ENCODE measurements around the gene C1RL. TPM values are rescaled to one million over a fixed set of nuclear protein-coding genes. Genes with fewer than 3 reads are reported as not detected.

C1RL gene
- total RNA-seq, 6 donors from 2014 or later = 55.9 to 224 (median 82.7) TPM

DNA sequence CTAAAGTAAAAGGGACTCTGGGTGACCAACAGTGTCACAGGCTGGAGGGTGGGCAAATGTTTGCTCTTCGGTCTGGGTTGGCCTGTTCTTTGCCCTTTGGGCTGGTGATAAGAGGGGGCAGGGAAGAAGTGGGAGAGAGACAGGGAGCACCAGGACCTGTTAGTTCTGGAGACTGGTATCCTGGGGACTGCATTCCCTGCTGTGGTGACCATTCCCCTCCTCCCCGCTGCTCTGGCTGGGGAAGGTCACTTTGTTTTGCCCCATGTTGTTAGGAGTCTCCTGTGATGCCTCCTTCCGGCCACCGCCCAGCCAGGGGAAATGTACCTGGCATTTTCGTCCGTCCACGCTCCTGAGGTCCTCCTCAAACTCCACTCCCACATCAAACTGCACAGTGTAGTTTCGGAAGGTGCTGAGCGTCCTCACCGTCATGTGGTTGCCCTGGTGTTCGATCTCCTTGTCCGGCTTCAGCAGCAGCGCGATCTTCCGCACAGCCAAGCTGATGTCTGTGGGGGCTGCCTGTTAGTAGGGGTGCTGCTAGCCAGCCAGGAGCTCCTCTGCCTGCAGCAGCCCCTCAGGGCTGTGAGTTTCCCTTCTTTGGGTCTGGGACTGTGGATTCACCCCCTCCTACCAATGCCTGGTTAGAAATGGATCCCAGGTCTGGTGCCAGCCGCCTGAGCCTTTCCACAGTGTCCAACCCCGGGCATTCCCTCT lies 19.1 kb upstream of the C1RL start:
- H3K27me3 ChIP-seq = peaks cover 0 to 3% (median 0%) of the 10 kb centered on the region in 4 donors
- peaks cover 21 to 28% (median 23%) of the 10 kb centered on the region in 4 donors for H3K4me1 ChIP-seq
- ATAC-seq (ENCODE audit: low FRiP score in 2 of 2) (no peak), DNase-seq (no peak)
- no peaks in the 10 kb centered on the region for H3K36me3 ChIP-seq
- WGBS, 2 donors = 81 to 84% methylated on average over 15 to 16 of the region's 17 CpGs
- TF ChIP-seq POLR2AphosphoS5 (IDR thresholded peaks at IDR 0.05) (no peak), EP300 (IDR thresholded peaks at IDR 0.05) (no peak), POLR2A (IDR thresholded peaks at IDR 0.05) (no peak), CTCF (IDR thresholded peaks at IDR 0.05) (no peak)
- H3K4me3 ChIP-seq = no peak overlapping the region
- no peak overlapping the region for H3K27ac ChIP-seq
- H3K9me3 ChIP-seq = no peaks in the 10 kb centered on the region

DNA sequence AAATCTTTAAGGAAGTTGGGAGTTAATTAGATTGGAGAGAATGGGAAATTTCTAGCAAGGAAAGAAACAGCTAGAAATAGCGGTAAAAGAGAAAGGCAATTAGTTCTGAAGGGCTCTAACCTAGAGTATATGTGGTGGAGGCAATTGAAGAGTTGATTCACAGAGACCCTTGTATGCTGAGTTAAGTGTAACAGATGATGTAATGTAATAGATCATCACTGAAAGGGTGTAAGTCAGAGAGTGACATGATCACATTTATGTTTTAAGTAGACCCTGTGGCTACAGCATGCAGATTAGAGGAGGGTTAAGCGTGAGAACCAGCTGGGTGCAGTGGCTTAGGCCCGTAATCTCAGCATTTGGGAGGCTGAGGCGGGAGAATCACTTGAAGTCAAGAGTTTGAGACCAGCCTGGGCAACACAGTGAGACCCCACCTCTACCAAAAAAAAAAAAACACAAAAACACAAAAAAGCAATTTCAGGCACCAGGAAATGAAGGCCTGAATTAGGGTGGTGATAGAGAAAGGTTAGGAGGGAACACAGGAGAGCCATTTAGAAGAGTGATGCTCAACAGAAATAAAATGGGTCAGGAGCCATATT lies 16.7 kb upstream of the C1RL start:
- TF ChIP-seq POLR2AphosphoS5 (IDR thresholded peaks at IDR 0.05) = no peak
- TF ChIP-seq CTCF (IDR thresholded peaks at IDR 0.05) = no peak
- no peak for TF ChIP-seq POLR2A (IDR thresholded peaks at IDR 0.05)
- TF ChIP-seq EP300 (IDR thresholded peaks at IDR 0.05) = no peak
- DNase-seq = no peak
- no peak overlapping the region for H3K27ac ChIP-seq
- WGBS, 2 donors = 87 to 97% methylated on average over 4 of the region's 4 CpGs
- no peak overlapping the region for H3K4me3 ChIP-seq
- no peaks in the 10 kb centered on the region for H3K36me3 ChIP-seq
- H3K9me3 ChIP-seq = no peaks in the 10 kb centered on the region
- peaks cover 19 to 20% (median 19%) of the 10 kb centered on the region in 4 donors for H3K4me1 ChIP-seq
- no peak for ATAC-seq (ENCODE audit: low FRiP score in 2 of 2)
- H3K27me3 ChIP-seq = peaks cover 0 to 3% (median 0%) of the 10 kb centered on the region in 4 donors

GRCh38 chr12:7123806-7124522 lies 14.9 kb upstream of the C1RL start:
- WGBS, 2 donors = 55 to 56% methylated on average over 11 of the region's 11 CpGs
- Histone ChIP-seq H3K36me3 (peaks cover 0 to 4% (median 0%) of the 10 kb centered on the region in 4 donors), H3K9me3 (no peaks in the 10 kb centered on the region), H3K4me3 (no peak overlapping the region), H3K27me3 (no peaks in the 10 kb centered on the region), H3K4me1 (peaks cover 1 to 8% (median 6%) of the 10 kb centered on the region in 4 donors), H3K27ac (peak overlapping the region in 1 of 4 donors; percentile 20)
- TF ChIP-seq POLR2A (IDR thresholded peaks at IDR 0.05) = no peak
- no peak for DNase-seq
- no peak for ATAC-seq (ENCODE audit: low FRiP score in 2 of 2)

- no peaks in the 10 kb centered on the region for H3K27me3 ChIP-seq
- DNase-seq (no peak), ATAC-seq (ENCODE audit: low FRiP score in 2 of 2) (peak in 1 of 2 donors; percentile 9)
- no peaks in the 10 kb centered on the region for H3K9me3 ChIP-seq
- no peak overlapping the region for H3K4me3 ChIP-seq
- WGBS, 2 donors = 68 to 77% methylated on average over 7 of the region's 7 CpGs
- H3K4me1 ChIP-seq = peaks cover 0 to 5% (median 4%) of the 10 kb centered on the region in 4 donors
- peak overlapping the region in 1 of 4 donors; percentile 20 for H3K27ac ChIP-seq
- TF ChIP-seq EP300 (IDR thresholded peaks at IDR 0.05) = no peak
- no peak for TF ChIP-seq POLR2AphosphoS5 (IDR thresholded peaks at IDR 0.05)
- no peak for TF ChIP-seq POLR2A (IDR thresholded peaks at IDR 0.05)
- no peak for TF ChIP-seq CTCF (IDR thresholded peaks at IDR 0.05)
- H3K36me3 ChIP-seq = peaks cover 0 to 4% (median 0%) of the 10 kb centered on the region in 4 donors
Measured at GRCh38 chr12:7122811-7123769, 14.1 kb upstream of the C1RL start.
